Endothelial cell (in vitro differentiated cells): Measurements from ENCODE around the gene ERGIC1. TPM values are rescaled to one million over a fixed set of nuclear protein-coding genes. Genes with fewer than 3 reads are reported as not detected.

ENCODE experiments used
- DNase-seq: peaks from one replicate; pipeline ENCODE4 v3.0.0; 2021; ENCODE audit warnings: low spot score
- H3K27ac Mint-ChIP-seq: one replicate; pipeline ENCODE4 v1.8.0; 2021; ENCODE audit warnings: mixed read lengths, inconsistent platforms; ENCODE audit not compliant: unreplicated experiment
- H3K27me3 Mint-ChIP-seq: one replicate; pipeline ENCODE4 v1.8.0; 2021; ENCODE audit warnings: mild to moderate bottlenecking, moderate library complexity, mixed read lengths, inconsistent platforms; ENCODE audit not compliant: unreplicated experiment
- H3K36me3 Mint-ChIP-seq: one replicate; pipeline ENCODE4 v1.8.0; 2021; ENCODE audit warnings: mild to moderate bottlenecking, low read depth, mixed read lengths, inconsistent platforms; ENCODE audit not compliant: unreplicated experiment
- H3K4me1 Mint-ChIP-seq: one replicate; pipeline ENCODE4 v1.8.0; 2021; ENCODE audit warnings: mild to moderate bottlenecking, mixed read lengths, inconsistent platforms; ENCODE audit not compliant: unreplicated experiment
- H3K4me3 Mint-ChIP-seq: one replicate; pipeline ENCODE4 v1.8.0; 2021; ENCODE audit warnings: mild to moderate bottlenecking, mixed read lengths, inconsistent platforms; ENCODE audit not compliant: unreplicated experiment
- H3K9me3 Mint-ChIP-seq: one replicate; pipeline ENCODE4 v1.8.0; 2021; ENCODE audit warnings: mixed read lengths, inconsistent platforms; ENCODE audit not compliant: unreplicated experiment
- total RNA-seq: library from RNA; stranded (reverse); fragmentation: NEBNext Ultra II Directional; extraction: Animal tissue kit (Norgen Biotek cat#: 25700); gene quantifications from one replicate; pipeline ENCODE4 v1.2.1, GENCODE V29; 2021; ENCODE audit not compliant: unreplicated experiment
- TF ChIP-seq, protein P1 (sequence below): fragments of 200-600 bp; sonication (generic); IDR thresholded peaks from one replicate; pipeline ENCODE4 v1.5.0; 2021; ENCODE audit warnings: antibody characterized with exemption; ENCODE audit not compliant: unreplicated experiment

ERGIC1 gene
- total RNA-seq, 1 donor from 2014 or later: 67.1 TPM

GRCh38 chr5:172843825-172844576 is 9.9 kb downstream of the ERGIC1 start:
- Mint-ChIP-seq H3K27ac (no peak overlapping the region), H3K4me3 (no peak overlapping the region), H3K36me3 (no peaks in the 10 kb centered on the region), H3K27me3 (peaks cover 3% of the 10 kb centered on the region), H3K4me1 (peaks cover 18% of the 10 kb centered on the region), H3K9me3 (no peaks in the 10 kb centered on the region)
- no peak for DNase-seq
- TF ChIP-seq, protein P1, sequence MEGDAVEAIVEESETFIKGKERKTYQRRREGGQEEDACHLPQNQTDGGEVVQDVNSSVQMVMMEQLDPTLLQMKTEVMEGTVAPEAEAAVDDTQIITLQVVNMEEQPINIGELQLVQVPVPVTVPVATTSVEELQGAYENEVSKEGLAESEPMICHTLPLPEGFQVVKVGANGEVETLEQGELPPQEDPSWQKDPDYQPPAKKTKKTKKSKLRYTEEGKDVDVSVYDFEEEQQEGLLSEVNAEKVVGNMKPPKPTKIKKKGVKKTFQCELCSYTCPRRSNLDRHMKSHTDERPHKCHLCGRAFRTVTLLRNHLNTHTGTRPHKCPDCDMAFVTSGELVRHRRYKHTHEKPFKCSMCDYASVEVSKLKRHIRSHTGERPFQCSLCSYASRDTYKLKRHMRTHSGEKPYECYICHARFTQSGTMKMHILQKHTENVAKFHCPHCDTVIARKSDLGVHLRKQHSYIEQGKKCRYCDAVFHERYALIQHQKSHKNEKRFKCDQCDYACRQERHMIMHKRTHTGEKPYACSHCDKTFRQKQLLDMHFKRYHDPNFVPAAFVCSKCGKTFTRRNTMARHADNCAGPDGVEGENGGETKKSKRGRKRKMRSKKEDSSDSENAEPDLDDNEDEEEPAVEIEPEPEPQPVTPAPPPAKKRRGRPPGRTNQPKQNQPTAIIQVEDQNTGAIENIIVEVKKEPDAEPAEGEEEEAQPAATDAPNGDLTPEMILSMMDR: no peak

DNA sequence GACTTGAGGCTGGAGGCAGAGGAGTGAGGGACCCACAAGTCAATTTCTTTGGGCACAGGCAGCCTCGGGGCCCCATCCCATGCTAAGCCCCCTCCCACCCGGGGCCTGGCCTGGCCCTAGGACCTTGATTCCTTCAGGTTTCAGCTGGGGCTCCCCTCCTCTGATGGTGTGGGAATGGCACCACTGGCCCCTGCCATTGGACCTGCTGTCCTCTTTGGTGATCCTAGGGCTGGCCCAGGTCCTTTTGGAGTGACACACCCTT is 10.5 kb downstream of the ERGIC1 start:
- Mint-ChIP-seq H3K27me3 (peaks cover 3% of the 10 kb centered on the region), H3K27ac (no peak overlapping the region), H3K36me3 (no peaks in the 10 kb centered on the region), H3K4me1 (peaks cover 23% of the 10 kb centered on the region), H3K4me3 (no peak overlapping the region), H3K9me3 (no peaks in the 10 kb centered on the region)
- DNase-seq: no peak
- TF ChIP-seq, protein P1: no peak

DNA sequence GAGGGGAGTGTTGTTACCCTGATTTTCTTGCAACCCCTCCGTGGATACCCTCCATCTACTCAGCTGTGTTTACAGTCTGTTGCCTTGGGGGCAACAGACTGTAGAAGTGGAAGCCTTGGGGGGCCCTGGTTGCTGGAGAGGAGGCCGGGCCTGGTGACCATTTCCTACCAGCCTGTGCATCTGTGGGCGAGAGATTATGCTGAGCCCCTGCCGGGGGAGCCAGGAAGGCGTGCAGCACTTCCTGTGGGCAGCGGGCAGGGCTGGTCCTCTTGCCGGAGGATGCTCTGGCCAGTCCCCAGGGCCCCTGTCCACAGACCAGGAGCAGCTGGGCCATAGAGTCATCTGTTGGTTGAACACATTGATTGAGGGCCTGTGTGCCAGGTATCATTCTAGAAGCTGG is 11.1 kb downstream of the ERGIC1 start:
- Mint-ChIP-seq H3K4me1 (peaks cover 28% of the 10 kb centered on the region), H3K4me3 (no peak overlapping the region), H3K9me3 (no peaks in the 10 kb centered on the region), H3K27me3 (peaks cover 3% of the 10 kb centered on the region), H3K36me3 (no peaks in the 10 kb centered on the region), H3K27ac (no peak overlapping the region)
- DNase-seq: no peak
- TF ChIP-seq, protein P1: no peak

GRCh38 chr5:172845576-172845975 is 11.5 kb downstream of the ERGIC1 start:
- Mint-ChIP-seq H3K36me3 (no peaks in the 10 kb centered on the region), H3K4me3 (peak overlapping the region; percentile 57), H3K27me3 (peaks cover 5% of the 10 kb centered on the region), H3K4me1 (peaks cover 28% of the 10 kb centered on the region), H3K9me3 (no peaks in the 10 kb centered on the region), H3K27ac (no peak overlapping the region)
- DNase-seq: no peak
- TF ChIP-seq, protein P1: no peak

- H3K27ac Mint-ChIP-seq: peak overlapping the region; percentile 30
- H3K4me3 Mint-ChIP-seq: no peak overlapping the region
- DNase-seq: no peak
- H3K36me3 Mint-ChIP-seq: no peaks in the 10 kb centered on the region
- no peaks in the 10 kb centered on the region for H3K9me3 Mint-ChIP-seq
- peaks cover 28% of the 10 kb centered on the region for H3K4me1 Mint-ChIP-seq
- H3K27me3 Mint-ChIP-seq: peaks cover 6% of the 10 kb centered on the region
- TF ChIP-seq, protein P1: no peak
Observed at GRCh38 chr5:172846249-172846648, 12.2 kb downstream of the ERGIC1 start.
